Loucy (cell line): ENCODE data around the gene BAX.

Experiments
- H2AFZ ChIP-seq: fragments of 200-600 bp; sonication (generic); 2 replicates; pipeline ENCODE4 v1.6.0; 2016; ENCODE audit warnings: antibody characterized with exemption, mild to moderate bottlenecking, low read length, moderate library complexity
- H3F3A ChIP-seq: fragments of 200-600 bp; 2 replicates; pipeline ENCODE4 v1.6.0; 2016; ENCODE audit warnings: antibody characterized with exemption, low read depth, mild to moderate bottlenecking
- H3K27me3 ChIP-seq: fragments of 200-600 bp; sonication (generic); 2 replicates; pipeline ENCODE4 v1.6.1; 2014; ENCODE audit warnings: low read length, mild to moderate bottlenecking; ENCODE audit not compliant: insufficient read depth, poor library complexity, severe bottlenecking
- H3K36me3 ChIP-seq: fragments of 200-600 bp; sonication (generic); 2 replicates; pipeline ENCODE4 v1.6.1; 2016; ENCODE audit warnings: low read length; ENCODE audit not compliant: insufficient read depth
- H3K4me1 ChIP-seq: fragments of 200-600 bp; sonication (generic); 2 replicates; pipeline ENCODE4 v1.5.1; 2014; ENCODE audit warnings: low read length, mild to moderate bottlenecking; ENCODE audit not compliant: insufficient read depth, poor library complexity, severe bottlenecking
- H3K4me2 ChIP-seq: fragments of 200-600 bp; sonication (generic); 2 replicates; pipeline ENCODE4 v1.6.0; 2014; ENCODE audit warnings: antibody characterized with exemption, low read length, low read depth, mild to moderate bottlenecking; ENCODE audit not compliant: poor library complexity, severe bottlenecking
- H3K4me3 ChIP-seq: fragments of 200-600 bp; sonication (generic); 2 replicates; pipeline ENCODE4 v1.5.1; 2014; ENCODE audit warnings: low read length, mild to moderate bottlenecking, mixed read lengths; ENCODE audit not compliant: poor library complexity, severe bottlenecking
- H3K79me2 ChIP-seq: fragments of 200-600 bp; sonication (generic); 2 replicates; pipeline ENCODE4 v1.6.1; 2014; ENCODE audit warnings: low read length; ENCODE audit not compliant: insufficient read depth
- H3K9ac ChIP-seq: fragments of 200-600 bp; sonication (generic); 2 replicates; pipeline ENCODE4 v1.6.0; 2014; ENCODE audit warnings: mild to moderate bottlenecking, low read depth, low read length, moderate library complexity; ENCODE audit not compliant: poor library complexity, severe bottlenecking
- H3K9me2 ChIP-seq: fragments of 200-600 bp; sonication (generic); replicated peaks from 2 replicates; pipeline ENCODE4 v1.6.1; 2016; ENCODE audit warnings: low read depth, low read length, mixed read lengths
- H3K9me3 ChIP-seq: fragments of 200-600 bp; sonication (generic); 2 replicates; pipeline ENCODE4 v1.6.1; 2014; ENCODE audit warnings: mild to moderate bottlenecking, antibody characterized with exemption, low read length, low read depth; ENCODE audit not compliant: insufficient read depth
- H4K20me1 ChIP-seq: fragments of 200-600 bp; sonication (generic); 2 replicates; pipeline ENCODE4 v1.6.0; 2014; ENCODE audit warnings: antibody characterized with exemption, low read length, mild to moderate bottlenecking; ENCODE audit not compliant: insufficient read depth, poor library complexity, severe bottlenecking
- CTCF ChIP-seq: fragments of 200-600 bp; sonication (generic); conservative IDR thresholded peaks from 2 replicates; pipeline ENCODE4 v1.5.1; 2014; ENCODE audit warnings: mild to moderate bottlenecking, antibody characterized with exemption, low read length
- EZH2phosphoT487 ChIP-seq: fragments of 200-600 bp; IDR thresholded peaks from 2 replicates; pipeline ENCODE4 v1.6.1; 2018; ENCODE audit warnings: antibody characterized with exemption, mild to moderate bottlenecking, moderate library complexity, borderline replicate concordance

BAX gene

GRCh38 chr19:48991873-48992580, 37.4 kb downstream of the BAX start:
- Histone ChIP-seq H3F3A (no peaks in the 10 kb centered on the region), H3K4me1 (peaks cover 18% of the 10 kb centered on the region), H3K36me3 (no peaks in the 10 kb centered on the region; the same call in 1 of the 2 replicates), H3K9me3 (no peaks in the 10 kb centered on the region), H3K4me3 (peak overlapping the region; percentile 89), H3K79me2 (peaks cover 64% of the 10 kb centered on the region), H3K9ac (peak overlapping the region; percentile 97), H4K20me1 (peaks cover 24% of the 10 kb centered on the region), H3K9me2 (no peaks in the 10 kb centered on the region), H3K27me3 (no peaks in the 10 kb centered on the region), H2AFZ (no peak overlapping the region; the same call in 1 of the 2 replicates), H3K4me2 (peak overlapping the region; percentile 87)
- TF ChIP-seq CTCF = no peak
- TF ChIP-seq EZH2phosphoT487 = no peak

- no peaks in the 10 kb centered on the region for H3K9me3 ChIP-seq
- peaks cover 71% of the 10 kb centered on the region for H3K79me2 ChIP-seq
- H3K27me3 ChIP-seq = no peaks in the 10 kb centered on the region
- no peaks in the 10 kb centered on the region for H3F3A ChIP-seq
- H3K4me3 ChIP-seq = peak overlapping the region; percentile 89
- no peaks in the 10 kb centered on the region; the same call in 1 of the 2 replicates for H3K36me3 ChIP-seq
- H3K9me2 ChIP-seq = no peaks in the 10 kb centered on the region
- peak overlapping the region; percentile 97 for H3K9ac ChIP-seq
- TF ChIP-seq EZH2phosphoT487 (no peak), CTCF (no peak)
- peaks cover 18% of the 10 kb centered on the region for H3K4me1 ChIP-seq
- peak overlapping the region; percentile 90 for H2AFZ ChIP-seq
- H3K4me2 ChIP-seq = peak overlapping the region; percentile 87
- H4K20me1 ChIP-seq = peaks cover 24% of the 10 kb centered on the region
These were observed 38.0 kb downstream of the BAX start for GRCh38 chr19:48992581-48993174.

DNA sequence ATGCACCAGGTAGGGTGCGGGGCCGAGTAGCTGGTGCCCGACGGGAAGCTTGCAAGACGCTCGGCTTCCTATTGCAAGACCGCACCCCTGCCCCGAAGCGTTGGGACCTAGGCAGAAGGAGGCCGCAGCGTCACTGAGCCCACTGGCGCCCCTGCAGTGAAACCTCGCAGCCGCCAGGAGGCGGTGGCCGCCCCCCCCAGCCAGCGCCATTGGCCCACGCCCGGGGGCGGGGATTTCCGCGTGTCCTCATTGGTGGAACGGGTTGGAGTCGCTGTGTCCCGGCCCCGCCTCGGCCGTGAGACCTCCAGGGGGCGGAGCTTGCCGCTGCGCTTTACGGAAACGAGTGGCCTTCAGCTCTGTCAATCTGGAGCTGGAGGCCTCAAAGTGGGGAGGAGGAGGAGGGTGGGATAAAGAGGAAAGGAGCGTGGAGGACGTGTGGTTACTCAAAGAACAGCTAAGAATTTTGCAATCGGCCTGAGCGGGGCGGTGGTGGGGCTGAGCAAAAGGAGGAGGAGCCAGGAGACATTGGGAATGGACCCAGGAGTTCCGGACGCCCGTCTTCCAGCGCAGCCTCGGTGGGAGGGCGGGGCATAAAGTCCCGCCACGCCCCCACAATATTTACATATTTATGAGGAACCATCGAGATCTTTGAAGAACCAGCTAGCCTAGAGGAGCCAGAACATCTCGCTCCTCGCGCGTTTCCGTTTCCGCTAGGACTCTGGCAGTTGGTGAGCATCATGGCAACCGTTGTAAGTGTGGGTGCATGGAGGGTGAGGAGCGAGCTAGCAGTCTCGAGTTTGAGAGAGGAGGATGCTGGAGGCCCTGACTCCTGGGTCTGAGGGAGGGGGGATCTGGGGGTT, 38.7 kb downstream of the BAX start, which contains the start of the genes GYS1 and RUVBL2:
TSS of gene GYS1 (minus strand) at position 135 of the 860 bp plus-strand sequence. CDS start 197 bp downstream, outside the sequence.
TSS of gene RUVBL2 (plus strand) at position 713 of the 860 bp plus-strand sequence. CDS start at position 738, 25 bp downstream.
- H3K9me3 ChIP-seq = no peaks in the 10 kb centered on the region
- H3K79me2 ChIP-seq = peaks cover 77% of the 10 kb centered on the region
- no peaks in the 10 kb centered on the region for H3F3A ChIP-seq
- H4K20me1 ChIP-seq = peaks cover 27% of the 10 kb centered on the region
- H3K4me3 ChIP-seq = peak within 1 kb of the TSS; percentile 89
- H3K9me2 ChIP-seq = no peaks in the 10 kb centered on the region
- H3K4me2 ChIP-seq = peak within 1 kb of the TSS; percentile 87
- peak within 1 kb of the TSS; percentile 97 for H3K9ac ChIP-seq
- TF ChIP-seq EZH2phosphoT487 = no peak
- peak; percentile 79 for TF ChIP-seq CTCF
- H3K36me3 ChIP-seq = no peaks in the 10 kb centered on the region; the same call in 1 of the 2 replicates
- peak within 1 kb of the TSS; percentile 90 for H2AFZ ChIP-seq
- no peaks in the 10 kb centered on the region for H3K27me3 ChIP-seq
- peaks cover 18% of the 10 kb centered on the region for H3K4me1 ChIP-seq
